ENCODE measurements around the gene GNAZ.

The GNAZ gene

DNA sequence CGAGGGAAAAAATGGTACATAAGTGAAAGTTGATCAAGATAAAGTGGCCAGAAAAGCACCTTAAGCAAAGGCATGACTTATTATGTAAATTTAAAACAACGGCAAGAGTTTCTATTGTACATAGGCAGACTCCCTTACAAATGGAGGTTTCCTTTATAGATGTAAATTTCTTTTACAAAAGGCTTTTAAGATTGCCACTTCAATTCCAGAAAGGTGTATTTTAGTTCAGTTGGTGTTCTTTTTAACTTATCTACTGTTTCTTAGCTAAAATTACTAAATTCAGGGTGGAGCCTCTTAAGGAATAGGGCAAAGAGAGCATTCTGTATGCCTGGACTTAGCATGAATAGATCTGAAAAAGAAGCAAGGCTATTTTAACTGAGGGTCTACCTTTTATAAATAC, 24.9 kb upstream of the GNAZ start:
- DNase-seq = no peak

DNA sequence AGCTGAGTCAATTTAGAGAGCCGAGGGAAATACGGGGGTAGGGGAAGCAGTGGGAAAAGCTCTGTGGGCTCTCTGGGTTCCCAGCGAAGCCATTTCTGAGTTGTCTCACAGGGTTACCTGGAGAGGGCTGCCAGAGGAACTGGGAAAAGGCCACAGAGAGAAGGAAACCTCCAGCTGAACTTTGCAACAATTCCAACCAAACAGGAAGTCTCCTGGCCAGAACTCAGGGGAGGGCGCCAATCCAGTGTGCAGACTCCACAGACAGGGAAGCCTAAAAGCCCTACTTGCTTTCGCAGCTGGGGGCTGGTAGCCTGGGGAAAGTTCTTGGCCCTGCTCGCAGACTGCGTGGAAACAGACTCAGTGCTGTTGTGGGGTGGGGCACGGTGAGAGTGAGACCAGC, 23.1 kb upstream of the GNAZ start:
- DNase-seq = no peak

DNA sequence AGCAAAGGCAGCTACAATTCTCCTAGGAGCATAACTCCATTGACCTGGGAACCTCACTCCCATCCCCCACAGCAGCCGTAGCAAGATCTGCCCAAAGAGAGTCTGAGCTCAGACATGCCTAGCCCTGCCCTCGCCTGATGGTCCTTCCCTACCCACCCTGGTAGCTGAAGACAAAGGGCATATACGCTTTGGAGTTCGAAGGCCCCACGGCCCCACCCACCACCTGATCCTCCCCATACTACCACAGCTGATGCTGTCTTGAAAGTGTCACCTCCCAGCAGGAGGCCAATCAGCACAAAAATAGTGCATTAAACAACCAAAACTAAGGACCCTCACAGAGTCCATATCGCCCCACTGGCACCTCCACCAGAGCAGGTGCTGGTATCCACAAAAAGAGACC, 22.6 kb upstream of the GNAZ start:
- DNase-seq = no peak

- peak; percentile 71 for DNase-seq
Measured at GRCh38 chr22:23050546-23050945, 19.8 kb upstream of the GNAZ start.

DNA sequence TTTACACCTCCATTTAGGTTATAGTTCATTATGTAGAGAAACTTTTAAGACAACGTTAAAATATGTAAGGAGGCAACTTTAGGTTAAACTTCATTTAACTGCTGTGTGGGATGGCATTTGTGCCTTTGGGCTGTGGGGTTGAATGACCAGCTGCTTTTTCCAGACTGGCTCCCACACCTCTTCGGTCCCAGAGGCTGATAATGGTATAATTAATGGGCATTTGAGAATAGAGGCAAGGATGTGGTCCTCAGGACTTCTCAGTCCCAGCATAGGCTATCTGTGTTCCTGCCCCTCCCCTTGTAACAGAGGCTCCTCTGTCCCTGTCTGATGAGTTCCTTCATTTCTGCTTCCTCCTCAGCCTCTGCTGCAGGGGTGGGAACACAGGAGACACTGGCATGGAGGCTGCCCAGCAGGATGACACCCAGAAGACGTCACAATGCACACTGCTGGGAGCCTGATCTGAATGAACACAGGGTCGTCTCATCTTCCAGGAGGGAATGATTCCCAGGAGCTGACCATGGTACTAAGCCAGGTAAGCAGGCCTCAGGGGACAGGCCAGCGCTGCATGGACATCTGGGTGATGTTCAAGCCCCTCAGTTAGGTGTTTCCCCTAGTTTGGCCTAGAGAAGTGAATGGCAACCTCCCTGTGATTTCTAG, 17.1 kb upstream of the GNAZ start:
- no peak for DNase-seq

GRCh38 chr22:23053912-23054530, 16.3 kb upstream of the GNAZ start:
- no peak for DNase-seq

DNA sequence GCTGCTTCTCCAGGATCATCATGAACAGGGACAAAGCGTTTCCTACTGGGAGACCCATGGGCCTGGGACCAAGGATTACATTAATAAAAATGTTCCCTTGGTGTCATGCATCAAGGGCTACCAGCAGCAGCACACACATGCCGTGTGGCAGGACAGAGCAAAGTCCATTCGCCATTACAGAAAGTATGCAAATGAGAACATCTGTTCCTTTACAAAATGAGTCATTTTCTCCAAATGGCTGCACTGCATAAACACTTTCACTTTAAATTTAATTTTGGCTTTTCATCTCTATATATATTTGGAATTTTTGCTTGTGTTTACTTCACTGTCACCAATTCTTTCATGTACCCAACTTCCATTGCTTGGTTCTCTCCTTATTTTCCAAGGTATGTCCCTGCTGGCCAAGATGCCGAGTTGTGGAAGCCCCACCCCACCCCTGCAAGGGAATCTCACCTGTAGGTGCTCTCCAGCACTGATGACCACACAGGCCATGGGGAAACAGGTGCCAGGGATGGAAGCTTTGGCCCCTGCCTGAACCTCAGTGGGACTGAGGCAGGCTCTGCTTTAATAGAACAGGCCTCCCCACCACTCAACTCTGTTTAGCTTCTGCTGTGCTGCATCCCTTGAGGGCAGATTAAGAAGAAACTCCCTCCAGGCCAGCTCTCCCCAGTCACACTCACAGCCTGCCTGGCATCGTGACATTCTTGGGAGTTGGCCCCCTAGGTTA, 15.6 kb upstream of the GNAZ start:
- no peak for DNase-seq

GRCh38 chr22:23055449-23056179, 14.7 kb upstream of the GNAZ start:
- no peak for DNase-seq

GRCh38 chr22:23057331-23057730, 13.0 kb upstream of the GNAZ start:
- DNase-seq = no peak

DNA sequence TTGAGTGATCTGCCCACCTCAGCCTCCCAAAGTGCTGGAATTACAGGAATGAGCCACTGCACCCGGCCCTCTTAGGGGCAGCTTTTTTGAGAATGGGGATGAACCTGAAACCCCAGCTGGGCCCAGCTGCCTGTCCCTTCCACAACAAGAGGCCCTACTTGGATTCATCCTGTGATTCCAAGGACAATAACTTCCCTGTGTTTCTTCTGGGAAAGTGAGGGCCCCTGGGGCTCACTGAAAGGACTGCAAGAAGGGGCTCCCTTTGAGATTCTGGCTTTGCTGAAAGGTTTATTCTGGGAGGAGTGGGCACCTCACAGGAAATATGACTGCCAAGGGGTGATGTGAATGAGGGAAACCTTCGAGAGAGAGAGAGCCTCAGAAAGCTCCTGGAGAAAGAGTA, 12.3 kb upstream of the GNAZ start:
- DNase-seq = no peak

DNA sequence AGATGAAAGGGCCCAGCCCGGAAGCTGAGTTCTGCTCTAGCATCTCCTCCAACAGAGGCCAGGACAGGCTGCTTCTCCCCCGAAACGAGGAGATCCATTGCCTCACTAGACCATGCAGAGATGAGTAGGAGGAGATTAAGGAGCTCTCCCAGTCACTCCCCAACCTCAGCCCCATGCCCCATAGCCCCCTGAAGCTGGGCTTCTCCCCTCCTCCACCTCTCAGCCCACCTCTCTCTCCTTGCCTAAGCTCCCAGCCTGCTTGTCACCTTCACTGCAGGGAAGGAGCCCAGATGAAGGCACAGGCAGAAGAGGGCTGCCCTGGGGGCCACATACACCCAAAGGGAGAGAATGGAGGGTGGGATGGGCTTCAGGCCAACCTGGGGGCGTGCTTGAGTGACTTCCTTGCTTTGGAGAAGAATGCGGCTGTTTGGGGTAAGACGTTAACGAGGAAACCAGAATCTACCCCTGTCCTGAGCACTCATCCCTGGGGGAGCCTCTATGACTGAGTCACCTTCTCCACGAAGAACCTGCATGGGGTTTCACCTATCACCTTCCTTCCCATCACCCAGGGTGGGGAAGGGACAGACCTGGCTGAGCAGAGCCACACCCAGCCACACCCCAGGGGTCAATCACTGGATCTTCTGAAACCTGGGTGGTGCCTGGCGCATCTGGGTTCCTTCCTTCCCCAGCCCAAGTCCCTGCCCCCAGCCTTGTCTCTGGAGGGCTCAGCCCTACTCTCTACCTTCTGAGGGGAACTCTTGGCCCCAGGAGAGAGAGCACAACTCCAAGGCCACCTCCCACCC, 11.6 kb upstream of the GNAZ start:
- DNase-seq = no peak

- DNase-seq = no peak
Measured at GRCh38 chr22:23059284-23059948, 10.9 kb upstream of the GNAZ start.

DNA sequence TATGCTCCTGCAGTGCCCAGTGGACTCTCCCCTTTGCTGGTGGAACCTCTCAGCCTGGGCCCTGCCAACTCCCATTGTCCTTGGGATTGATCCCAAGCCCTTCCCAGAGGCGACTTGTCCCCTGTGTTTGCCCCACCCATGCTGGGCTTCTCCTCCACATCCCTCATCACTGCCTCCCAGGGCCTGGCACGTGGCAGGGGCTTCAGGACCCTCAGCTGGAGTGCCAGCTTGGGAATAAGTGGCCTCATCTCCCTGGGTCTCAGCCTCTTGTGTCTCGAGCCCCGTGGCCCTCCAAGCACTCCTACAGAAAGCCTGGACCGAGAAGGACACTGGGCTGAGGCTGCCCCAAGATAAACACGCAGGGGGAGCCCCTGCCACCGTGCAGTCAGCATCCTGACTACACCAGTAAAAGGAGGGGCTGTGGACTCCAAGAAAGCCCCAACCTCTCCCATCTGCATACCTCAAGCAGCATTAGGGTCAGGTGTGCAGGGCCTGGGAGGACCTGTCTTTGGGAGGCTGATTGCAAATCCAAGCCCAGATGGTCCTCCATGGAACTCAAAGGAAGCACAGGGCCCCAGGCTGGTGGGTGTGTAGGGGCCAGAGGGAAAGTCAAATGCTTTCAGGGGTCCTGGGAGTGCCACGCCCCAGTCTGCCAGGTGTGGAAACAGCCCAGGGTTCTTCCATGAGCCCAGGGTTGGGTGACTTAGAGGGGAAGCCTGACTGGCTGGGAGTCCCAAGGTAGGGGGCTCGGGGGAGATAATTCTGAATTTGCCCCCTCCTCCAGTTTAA, 9.5 kb upstream of the GNAZ start:
- DNase-seq = no peak

DNA sequence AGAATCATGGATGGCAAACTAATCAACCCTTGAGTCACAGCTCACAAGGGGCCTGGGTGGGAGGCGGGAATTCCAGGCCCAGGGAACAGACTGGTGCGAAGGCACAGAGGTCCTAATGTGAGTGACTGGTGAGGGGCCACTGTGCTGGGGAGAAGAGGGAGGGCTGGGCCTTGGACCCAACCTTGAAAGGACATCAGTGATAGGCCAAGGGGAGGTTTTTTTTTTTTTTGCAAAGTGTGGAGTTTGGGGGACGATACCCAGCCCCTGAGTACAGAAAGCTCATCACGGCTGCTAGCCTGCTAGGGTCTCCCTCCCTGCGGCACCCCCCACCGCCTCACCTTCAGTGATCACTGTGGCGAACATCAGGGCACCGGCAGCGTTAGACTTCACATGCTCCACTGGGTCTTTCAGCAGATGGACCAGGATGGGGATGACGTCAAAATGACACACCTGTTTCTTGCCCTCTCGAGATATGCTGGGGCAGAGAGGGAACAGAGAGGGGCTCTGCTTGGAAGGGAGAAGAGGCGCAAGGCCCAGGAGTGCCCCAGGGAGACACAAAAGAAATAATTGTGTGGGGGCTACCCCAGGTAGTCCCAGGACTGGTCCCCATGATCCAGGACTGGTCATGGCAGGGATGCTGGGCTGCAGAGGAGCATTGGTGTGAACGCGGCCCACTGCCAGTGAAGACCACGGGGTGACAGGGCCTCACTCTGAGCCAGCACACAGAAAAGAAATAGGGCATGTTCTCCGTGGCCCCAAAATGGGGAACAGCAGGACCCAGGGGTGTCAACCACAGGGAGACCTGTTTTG, 8.6 kb upstream of the GNAZ start:
- DNase-seq = no peak

GRCh38 chr22:23062616-23063538, 7.4 kb upstream of the GNAZ start:
- DNase-seq = no peak

- DNase-seq = no peak
Measured at GRCh38 chr22:23063539-23064380, 6.6 kb upstream of the GNAZ start.

GRCh38 chr22:23064381-23065068, 5.8 kb upstream of the GNAZ start:
- DNase-seq = no peak

DNA sequence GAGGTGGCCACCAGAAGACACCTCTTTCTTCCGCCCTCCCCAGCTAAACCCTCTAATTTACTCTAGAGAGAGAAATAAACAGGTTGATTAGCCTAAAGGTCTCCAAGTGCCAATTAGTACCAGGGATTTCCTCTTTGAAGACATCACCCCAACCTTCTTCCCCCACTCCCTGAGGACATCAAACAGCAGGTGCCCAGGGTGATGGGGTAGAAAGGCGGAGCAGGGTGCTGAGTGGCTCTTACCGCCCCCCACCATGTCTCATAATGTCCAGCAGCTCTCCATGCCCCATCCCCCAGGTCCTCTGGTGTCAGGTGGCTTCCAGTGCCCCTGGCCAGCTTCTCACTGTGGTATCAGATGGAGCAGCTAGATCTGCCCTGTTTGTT, 5.3 kb upstream of the GNAZ start:
- DNase-seq = no peak
